Measurements from ENCODE around the gene NFIC.
"Not testable (repeated sequence)": the region's sequence is repeated elsewhere in the genome, so short reads cannot be mapped to it uniquely, and the experiment has no call there.

Gene NFIC

GRCh38 chr19:3431760-3432397 lies 65.5 kb downstream of the NFIC start:
- DNase-seq: no peak

- DNase-seq: no peak
Measured at GRCh38 chr19:3433313-3433712, 66.9 kb downstream of the NFIC start.

GRCh38 chr19:3433805-3434540 lies 67.6 kb downstream of the NFIC start:
- DNase-seq: no peak

GRCh38 chr19:3434630-3435553 lies 68.5 kb downstream of the NFIC start:
- DNase-seq: peak; percentile 79

GRCh38 chr19:3440082-3440481 lies 73.7 kb downstream of the NFIC start:
- no peak for DNase-seq

- DNase-seq: no peak
Measured at GRCh38 chr19:3441089-3441985, 75.0 kb downstream of the NFIC start.

GRCh38 chr19:3441986-3442329 lies 75.6 kb downstream of the NFIC start:
- DNase-seq: no peak

GRCh38 chr19:3442487-3443071 lies 76.2 kb downstream of the NFIC start:
- no peak for DNase-seq

GRCh38 chr19:3443840-3444694 lies 77.7 kb downstream of the NFIC start:
- no peak for DNase-seq

- DNase-seq: no peak
Measured at GRCh38 chr19:3444695-3445234, 78.4 kb downstream of the NFIC start.

GRCh38 chr19:3446657-3447056 lies 80.3 kb downstream of the NFIC start:
- not testable (repeated sequence) for DNase-seq

GRCh38 chr19:3448616-3449334 lies 82.4 kb downstream of the NFIC start:
- DNase-seq: no peak

GRCh38 chr19:3450796-3451411 lies 84.5 kb downstream of the NFIC start:
- DNase-seq: no peak

GRCh38 chr19:3451451-3451866 lies 85.1 kb downstream of the NFIC start:
- DNase-seq: no peak

GRCh38 chr19:3452171-3452941 lies 86.0 kb downstream of the NFIC start:
- DNase-seq: no peak

- DNase-seq: not testable (repeated sequence)
Measured at GRCh38 chr19:3452942-3453214, 86.5 kb downstream of the NFIC start.

GRCh38 chr19:3453840-3454239 lies 87.5 kb downstream of the NFIC start:
- DNase-seq: no peak

GRCh38 chr19:3454656-3455392 lies 88.4 kb downstream of the NFIC start:
- DNase-seq: no peak

Measured in GF-D8 (cell line).